Stimulated activated CD4-positive, alpha-beta T cell treated with anti-CD3 and anti-CD28 coated beads, Interleukin-1b, Interleukin-23, amount 100 ng/mL, for 24 hours (primary cell): ENCODE measurements around the gene CYP2R1.
"Not testable (repeated sequence)": the region's sequence is repeated elsewhere in the genome, so short reads cannot be mapped to it uniquely, and the experiment has no call there.

Experiments used
- DNase-seq, 4 experiments: peaks; one replicate each; pipeline ENCODE4 v3.0.0-alpha.2; 2020; ENCODE audit warnings: low read depth in 4 of 4, low spot score in 1 of 4

Gene CYP2R1

DNA sequence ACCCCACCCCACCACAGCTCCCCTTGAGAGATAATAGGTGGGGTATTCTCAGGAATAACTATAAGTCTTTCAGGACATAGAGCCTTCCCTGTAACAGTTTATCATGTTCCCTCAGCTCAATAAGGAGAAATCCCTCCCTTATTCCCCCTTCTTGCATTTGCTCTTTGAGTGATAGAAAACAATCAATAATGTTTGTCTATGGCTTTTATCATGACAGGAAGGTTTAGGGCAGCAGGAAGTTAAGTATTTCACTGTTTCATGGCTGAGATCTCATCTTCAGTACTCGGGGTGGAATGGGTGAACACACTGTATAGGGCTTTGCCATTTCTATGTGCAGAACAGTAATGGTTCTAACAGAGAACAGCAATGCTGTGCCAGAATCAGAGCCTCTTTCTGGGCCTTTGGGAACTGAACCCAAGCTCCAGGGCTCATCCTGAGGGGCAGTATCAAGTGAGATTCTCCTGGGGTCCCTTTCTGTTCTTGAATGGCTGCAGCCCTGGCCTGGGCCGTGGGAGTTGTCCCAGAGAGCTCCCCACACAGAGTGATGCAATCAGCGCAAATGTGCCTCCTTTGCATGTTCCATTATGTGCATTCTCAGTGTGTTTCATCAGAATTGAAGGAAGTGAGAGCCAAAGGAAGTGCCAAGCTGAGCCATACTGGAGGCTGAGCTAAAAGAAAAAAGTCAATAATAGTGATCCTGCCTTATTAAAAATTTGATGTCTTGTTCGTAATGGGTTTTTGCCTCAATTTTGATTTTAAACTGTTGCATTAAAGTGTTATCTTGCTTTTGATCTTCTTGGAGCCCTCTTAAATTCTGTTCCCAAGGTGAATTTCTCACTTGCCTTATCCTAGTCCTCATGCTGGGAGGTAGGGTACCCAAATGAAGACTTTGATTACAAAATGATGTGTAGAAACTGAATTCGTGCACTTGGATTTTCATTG lies 2.9 kb upstream of the CYP2R1 start:
- no peak for DNase-seq

DNA sequence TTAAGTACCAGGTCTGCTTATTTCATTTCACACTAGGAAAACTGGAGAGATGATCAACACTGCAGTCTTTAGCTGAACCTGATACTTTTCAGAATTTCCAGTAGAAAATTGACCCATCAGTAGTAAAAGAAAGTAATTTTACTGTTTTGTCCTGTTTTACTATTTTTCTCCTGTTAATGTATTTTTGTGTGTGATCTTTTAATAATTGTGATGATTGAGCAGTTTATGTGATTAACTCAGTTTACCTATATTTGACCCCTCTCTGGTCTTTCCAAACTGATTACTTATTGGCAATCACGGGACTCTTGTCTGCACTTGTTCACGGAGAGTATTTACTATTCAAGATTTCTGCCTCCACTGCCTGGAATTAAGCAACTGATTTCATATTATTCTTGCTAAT lies 546 bp upstream of the CYP2R1 start:
- DNase-seq: no peak

DNA sequence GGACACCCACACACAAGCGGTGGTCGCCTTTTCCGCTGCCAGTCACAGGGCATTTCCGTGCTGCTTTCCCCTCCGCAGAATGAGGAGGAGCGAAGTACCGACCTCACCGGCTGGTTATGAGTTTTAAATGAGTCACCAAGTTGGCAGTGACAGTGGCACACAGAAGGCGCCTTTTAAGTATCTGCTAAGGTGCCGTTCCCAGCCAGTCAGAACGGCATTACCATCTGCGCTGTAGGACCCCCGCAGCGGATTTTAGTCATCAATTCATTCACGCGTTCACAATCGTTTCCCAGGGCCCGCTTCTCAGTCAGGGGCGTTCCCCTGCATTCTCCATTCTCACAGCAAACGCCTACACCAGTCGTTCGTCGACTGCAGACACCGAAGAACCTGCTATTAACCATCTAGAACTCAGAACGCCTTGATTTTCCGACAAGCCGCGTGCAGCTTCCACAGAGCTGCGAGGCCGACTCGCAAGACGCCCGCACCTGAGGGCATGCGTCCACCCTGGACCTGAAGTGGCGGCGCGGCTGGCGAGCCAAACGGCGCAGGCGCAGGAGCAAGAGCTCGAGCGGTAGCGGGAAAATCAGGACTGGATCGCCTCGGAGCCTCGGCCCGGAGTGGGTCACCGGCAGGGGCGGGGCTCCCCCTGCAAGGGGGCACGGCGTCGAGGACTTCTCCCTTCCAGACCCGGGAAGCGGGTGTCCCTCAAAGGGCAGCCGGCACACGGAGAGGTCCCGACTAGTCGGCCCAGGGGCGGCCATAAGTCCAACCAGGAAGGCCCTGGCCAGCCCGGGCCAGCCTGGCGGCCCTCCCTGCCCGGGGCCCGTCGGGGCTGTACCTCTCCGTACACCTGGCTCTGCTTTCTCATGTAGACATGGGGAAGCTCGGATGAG lies 642 bp downstream of the CYP2R1 start:
- DNase-seq: peak; percentile 56 to 73 (median 65)

DNA sequence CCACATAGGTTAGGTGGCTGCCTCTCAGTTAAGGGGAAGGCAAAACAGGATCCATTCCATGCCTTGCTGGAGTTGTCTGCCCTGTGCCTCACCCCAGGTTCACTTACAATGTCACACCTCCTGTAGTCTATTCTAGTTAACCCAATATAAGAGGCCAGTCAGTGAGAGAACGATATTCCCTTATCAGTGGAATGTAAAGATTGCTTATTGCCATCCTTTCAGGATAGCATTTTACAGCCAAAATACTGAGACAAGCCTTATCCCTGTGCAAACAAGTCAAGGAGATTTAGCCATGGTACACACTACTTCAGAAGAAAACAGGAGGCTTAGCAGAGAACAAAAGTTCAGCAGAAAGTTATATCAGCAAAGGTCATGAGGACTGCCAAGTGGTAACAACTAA lies 5.5 kb downstream of the CYP2R1 start:
- no peak for DNase-seq

DNA sequence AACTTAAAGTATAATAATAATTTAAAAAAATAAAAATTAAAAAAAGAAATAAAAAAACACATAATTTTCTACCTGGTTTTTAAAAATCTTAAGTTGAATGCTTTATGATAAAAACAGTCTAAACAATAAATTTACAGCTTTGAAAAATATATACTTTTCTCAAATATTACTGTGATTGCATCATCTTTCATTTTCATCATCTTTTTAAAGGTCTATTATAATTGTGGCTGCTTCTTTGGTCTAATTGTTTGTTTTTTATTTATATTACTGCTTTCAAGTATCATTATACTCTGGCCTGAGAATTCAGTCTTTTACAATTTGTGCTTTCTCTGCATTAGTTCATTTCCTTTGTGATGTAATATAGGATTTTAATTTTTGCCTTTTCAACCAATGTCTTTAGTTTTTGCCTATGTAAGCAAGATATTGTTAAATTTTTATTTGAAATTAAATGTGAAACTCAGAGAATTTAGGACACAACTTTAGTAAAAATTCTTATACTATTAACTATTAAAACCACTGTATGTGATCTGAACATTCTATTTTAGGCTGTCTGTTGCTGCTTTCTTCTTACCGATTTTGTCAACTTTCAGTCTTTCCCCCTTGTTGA lies 7.3 kb downstream of the CYP2R1 start:
- no peak for DNase-seq

DNA sequence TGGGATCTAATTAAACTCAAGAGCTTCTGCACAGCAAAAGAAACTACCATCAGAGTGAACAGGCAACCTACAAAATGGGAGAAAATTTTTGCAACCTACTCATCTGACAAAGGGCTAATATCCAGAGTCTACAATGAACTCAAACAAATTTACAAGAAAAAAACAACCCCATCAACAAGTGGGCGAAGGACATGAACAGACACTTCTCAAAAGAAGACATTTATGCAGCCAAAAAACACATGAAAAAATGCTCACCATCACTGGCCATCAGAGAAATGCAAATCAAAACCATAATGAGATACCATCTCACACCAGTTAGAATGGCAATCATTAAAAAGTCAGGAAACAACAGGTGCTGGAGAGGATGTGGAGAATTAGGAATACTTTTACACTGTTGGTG lies 8.3 kb downstream of the CYP2R1 start:
- DNase-seq: not testable (repeated sequence)

DNA sequence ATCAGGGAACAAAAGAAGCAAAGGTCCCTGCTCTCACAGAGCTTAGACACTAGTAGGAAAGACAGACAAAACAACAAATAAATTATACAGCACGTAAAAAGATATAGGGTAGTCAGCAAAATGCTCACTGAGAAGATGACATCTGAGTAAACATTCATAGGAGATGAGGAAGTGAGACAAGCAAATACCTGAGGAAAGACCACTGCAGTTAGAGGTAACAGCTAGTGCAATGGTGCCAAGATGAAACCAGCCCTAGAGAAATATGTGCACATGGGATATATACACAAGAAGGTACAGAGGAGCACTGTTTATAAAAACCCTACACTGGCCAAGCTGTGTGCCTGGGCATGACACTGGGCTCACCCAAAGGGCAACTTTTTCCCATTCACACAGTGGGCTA lies 9.8 kb downstream of the CYP2R1 start:
- no peak for DNase-seq

DNA sequence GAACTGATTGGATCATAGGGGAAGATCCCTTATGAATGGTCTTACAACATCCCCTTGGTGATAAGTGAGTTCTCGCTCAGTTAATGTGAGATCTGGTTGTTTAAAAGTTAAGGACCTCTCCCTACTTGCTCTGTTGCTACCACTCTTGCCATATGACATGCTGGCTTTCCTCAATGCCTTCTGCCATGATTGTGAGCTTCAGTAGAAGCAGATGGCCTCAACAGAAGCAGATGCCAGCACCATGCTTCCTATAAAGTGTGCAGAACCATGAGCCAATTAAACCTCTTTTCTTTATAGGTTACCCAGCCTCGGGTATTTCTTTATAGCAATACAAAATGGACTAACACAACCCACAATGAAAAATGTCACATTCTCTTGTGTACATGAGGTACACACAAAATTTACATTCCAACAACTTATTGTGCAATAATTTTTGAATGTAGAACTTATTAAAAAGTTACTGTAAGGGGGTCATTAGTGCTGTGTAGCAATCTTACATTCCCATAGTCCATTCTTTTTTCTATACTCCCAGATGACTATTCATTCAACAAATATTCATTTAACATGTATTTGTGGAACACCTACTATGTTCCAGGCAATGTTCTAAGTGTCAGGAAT lies 10.3 kb downstream of the CYP2R1 start:
- no peak for DNase-seq

DNA sequence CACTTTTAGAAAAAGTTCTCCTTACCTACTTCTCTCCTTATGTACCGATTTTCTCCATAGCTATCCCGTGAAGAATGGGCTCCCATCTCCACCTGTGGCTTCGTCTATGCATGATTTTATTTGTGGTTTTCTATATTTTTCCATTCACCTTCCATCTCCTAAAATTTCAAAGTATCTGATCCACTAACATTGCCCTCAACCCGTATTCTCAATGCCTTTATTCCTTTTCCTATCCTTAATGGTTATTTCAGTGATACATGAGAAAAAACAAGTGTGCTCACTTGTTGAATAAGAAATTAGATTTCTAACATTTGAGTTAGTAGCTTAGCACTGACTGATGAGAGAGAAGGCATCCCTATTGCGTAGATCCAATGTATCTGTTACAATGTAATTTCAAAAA lies 16.9 kb downstream of the CYP2R1 start:
- no peak for DNase-seq

DNA sequence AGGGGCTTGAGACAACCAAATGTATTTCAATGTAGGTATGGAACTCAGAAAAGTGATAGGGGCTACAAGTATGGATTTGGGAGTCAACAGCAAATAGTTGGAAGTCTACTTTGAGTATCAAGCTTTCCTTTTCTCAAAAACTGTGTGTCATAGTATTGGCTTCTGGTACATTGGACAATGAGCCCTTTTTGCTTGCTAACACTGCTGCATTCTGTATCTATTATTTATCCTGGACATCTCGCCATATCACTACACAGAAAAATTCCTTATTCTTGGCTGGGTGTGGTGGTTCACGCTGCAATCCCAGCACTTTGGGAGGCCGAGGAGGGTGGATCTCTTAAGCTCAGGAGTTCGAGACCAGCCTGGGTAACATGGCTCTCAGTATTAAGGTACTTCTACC lies 18.4 kb downstream of the CYP2R1 start:
- DNase-seq: no peak

DNA sequence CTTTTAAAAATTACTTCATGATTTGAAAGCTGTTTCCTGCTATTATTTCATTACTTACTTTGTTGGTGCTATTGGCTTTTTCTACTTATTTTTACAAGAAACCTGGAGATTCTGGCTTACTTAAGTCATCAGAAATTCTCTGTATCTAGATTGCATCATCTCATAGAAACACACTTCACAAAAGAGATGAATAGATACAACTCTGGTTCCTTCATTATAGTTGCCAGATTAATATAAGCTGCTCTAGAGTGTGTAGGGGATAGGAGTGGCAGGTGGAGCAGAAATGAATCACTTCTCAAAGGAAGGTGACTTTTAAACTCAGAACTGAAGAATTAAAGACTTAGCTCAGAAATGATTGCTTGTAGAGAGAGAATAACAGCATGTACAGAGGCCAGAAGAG lies 20.0 kb downstream of the CYP2R1 start:
- DNase-seq: no peak

DNA sequence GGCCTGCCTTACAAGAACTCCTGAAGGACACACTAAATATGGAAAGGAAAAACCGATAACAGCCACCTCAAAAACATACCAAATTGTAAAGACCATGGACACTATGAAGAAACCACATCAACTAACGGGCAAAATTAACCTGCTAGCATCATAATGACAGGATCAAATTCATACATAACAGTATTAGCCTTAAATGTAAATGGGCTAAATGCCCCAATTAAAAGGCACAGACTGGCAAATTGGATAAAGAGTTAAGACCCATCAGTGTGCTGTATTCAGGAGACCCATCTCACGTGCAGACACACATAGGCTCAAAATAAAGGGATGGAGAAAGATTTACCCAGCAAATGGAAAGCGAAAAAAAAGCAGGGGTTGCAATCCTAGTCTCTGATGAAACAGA lies 28.3 kb downstream of the CYP2R1 start:
- DNase-seq: not testable (repeated sequence)

DNA sequence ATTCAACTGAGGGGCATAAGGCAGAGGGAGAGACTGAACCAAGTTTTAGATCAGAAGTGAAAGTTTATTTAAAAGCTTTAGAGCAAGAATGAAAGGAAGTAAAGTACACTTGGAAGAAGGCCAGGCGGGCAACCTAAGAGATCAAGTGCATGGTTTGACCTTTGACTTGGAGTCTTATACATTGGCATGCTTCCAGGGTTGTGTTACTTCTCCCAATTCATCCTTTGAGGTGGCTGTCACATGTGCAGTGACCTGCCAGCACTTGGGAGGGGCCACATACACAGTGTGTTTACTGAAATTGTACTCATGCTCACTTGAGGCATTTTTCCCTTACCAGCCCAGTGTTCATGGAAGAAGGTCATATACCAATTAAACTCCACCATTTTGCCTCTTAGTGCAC lies 30.4 kb downstream of the CYP2R1 start:
- no peak for DNase-seq

DNA sequence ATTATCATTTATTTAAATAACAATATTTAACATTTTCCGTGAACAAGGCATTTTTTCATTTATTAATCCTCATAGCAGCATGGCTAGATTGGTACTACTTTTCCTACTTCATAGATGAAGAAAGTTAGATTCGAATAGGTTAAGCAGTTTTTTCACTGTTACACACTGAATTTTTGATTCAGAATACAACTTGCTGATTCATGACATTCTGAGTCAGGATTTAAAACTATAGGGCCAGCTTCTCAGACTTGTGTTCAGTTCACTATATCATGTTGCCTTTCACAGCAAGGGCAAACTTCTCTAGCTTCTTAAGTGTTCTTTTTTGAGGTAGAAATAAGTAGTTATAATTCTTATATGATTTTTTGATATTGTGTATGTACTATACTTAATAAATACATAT lies 31.5 kb downstream of the CYP2R1 start:
- no peak for DNase-seq

DNA sequence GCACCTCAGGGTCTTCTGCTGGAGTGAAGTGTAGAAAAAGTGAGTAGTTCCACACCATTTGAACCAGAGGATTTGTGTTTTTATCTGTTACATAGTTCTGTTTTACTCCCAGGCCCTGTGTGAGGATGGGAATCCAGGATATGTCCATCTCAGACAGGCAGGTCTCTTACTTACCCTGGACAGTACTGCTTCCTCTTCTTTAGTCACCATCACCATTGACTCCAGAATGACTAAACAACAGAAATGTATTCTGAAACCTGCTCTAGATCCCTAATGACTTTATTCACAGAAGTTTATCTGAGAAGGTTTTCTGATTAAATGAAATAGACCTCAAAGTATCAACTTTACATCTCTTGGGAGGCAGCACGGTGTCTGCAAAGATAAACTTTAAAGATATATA lies 33.6 kb downstream of the CYP2R1 start:
- no peak for DNase-seq

DNA sequence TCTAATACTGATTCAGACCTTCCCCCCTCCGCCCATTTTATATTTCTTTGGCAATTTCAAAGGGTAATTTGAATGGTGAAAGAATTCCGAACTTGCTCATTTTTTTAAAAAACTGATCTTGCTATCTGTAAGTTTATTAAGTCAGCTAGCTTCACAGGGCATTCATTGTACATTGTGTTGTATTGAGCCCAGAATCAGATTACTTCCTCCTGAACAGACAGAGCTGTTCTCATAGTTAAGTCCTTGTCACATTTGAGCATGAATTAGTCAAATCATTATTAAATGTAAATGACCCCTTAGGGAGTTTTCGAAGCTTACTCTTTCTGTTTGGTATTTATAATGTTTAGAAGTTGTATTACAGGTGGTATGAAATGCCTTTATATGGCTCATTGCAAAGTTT lies 34.4 kb downstream of the CYP2R1 start:
- DNase-seq: no peak

DNA sequence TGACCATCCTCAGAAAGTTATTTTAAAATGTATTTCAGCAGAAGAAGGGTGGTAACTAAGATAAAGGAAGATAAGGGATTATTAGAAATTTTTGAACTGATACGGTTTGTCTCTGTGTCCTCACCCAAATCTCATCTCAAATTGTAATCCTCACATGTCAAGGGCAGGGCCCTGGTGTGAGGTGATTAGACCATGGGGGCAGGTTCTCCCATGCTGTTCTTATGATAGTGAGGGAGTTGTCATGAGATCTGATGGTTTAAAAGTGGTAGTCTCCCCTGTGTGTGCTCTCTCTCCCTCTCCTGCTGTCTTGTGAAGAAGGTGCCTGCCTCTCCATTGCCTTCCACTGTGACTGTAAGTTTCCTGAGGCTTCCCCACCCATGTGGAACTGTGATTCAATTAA lies 36.1 kb downstream of the CYP2R1 start:
- DNase-seq: no peak

DNA sequence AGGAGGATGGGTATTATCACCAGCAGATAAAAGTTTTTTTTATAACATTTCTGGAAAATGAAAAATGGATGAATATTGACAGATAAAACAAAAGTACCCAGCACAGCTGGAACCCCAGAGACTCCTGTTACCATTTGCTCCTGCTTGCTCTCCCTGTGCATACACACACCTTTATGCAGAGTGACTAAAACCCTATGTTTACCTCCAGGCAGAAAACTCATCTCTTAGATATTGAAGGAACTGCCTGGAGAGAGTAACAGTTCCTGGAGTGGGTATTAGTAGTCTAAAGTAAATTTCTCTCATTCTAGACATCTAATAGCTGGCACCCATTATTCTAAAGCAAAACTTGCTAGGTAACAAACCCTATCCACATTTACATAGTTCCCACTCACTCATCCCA lies 38.0 kb downstream of the CYP2R1 start:
- DNase-seq: no peak

DNA sequence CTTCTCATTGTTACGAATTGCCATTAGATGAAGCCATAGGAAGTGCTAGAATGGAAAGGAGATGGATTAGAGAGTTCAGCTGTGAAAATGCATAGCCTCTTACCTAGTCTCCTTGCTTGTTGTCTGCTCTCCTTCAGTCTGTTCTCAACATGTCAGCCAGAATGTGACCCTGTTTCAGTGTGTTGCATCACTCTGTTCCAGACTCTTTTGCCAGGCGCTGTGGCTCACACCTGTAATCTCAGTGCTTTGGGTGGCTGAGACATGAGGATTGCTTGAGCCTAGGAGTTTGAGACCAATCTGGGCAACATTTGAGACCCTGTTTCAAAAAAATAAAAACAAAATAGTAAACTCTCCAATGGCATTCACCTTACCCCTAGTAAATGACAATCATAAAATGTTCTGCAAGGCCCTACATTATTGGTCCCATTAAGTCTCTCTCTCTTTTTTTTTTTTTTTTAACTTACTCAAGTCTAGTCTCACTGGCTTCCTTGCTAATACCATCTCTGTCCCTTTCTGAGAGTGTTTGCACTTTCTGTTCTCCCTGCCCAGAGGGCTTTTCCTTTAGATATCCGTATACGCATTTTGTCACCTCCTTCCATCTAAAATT lies 39.4 kb downstream of the CYP2R1 start:
- DNase-seq: no peak

DNA sequence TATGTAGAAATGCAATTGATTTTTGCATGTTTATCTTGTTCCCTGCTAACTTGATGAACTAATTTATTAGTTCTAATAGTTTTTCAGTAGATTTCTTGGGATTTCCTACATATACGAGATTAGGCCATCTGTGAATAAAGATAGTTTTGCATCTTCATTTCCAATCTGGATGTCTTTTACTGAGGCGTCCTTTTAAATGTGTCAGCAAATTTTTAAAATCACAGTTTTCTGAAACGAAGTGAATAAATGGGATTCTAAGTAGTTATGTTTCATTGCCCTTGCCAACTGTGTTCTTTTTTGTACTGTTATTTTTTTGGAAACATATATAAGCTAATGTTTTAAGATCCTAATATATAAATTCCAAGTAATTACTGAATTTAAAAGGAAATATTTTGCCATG lies 50.0 kb downstream of the CYP2R1 start:
- DNase-seq: no peak
